CD14-positive monocyte (primary cell): Measurements from ENCODE around the gene FBXW4. TPM values are rescaled to one million over a fixed set of nuclear protein-coding genes. Genes with fewer than 3 reads are reported as not detected.

Source experiments
- DNase-seq, 3 donors: peaks; one replicate each; pipeline ENCODE4 v3.0.0-alpha.2; 2011 to 2022
- H2AFZ ChIP-seq: 2 replicates; pipeline ENCODE4 v1.6.0; 2012; ENCODE audit warnings: mild to moderate bottlenecking, low read depth, low read length, inconsistent platforms; ENCODE audit not compliant: insufficient read depth, poor library complexity, severe bottlenecking
- H3K27ac ChIP-seq, 2 donors: 1 replicate in 1 of 2; 2 replicates in 1 of 2; pipeline ENCODE4 v1.5.1; 2012 to 2013; ENCODE audit warnings: low read length in 2 of 2, control low read depth in 1 of 2, inconsistent platforms in 1 of 2, low read depth in 1 of 2, mild to moderate bottlenecking in 1 of 2
- H3K27me3 ChIP-seq, 2 donors: one replicate each; pipeline versions ENCODE4 v1.6.0 to v1.6.1; 2011 to 2013; ENCODE audit warnings: low read length in 2 of 2; ENCODE audit not compliant: control insufficient read depth in 2 of 2, insufficient read depth in 2 of 2
- H3K36me3 ChIP-seq, 2 donors: replicated peaks in 1 of 2; 1 replicate in 1 of 2; 2 replicates in 1 of 2; pipeline versions ENCODE4 v1.5.1 to v1.6.1; 2012 to 2013; ENCODE audit warnings: low read length in 2 of 2, control low read depth in 1 of 2, inconsistent platforms in 1 of 2, mild to moderate bottlenecking in 1 of 2; ENCODE audit not compliant: insufficient read depth in 2 of 2, control insufficient read depth in 1 of 2
- H3K4me1 ChIP-seq, 2 donors: 1 replicate in 1 of 2; 2 replicates in 1 of 2; pipeline versions ENCODE4 v1.5.1 to v1.6.1; 2012 to 2013; ENCODE audit warnings: low read length in 2 of 2, control low read depth in 1 of 2, inconsistent platforms in 1 of 2, mild to moderate bottlenecking in 1 of 2, moderate library complexity in 1 of 2; ENCODE audit not compliant: insufficient read depth in 2 of 2, control insufficient read depth in 1 of 2
- H3K4me2 ChIP-seq: replicated peaks from 2 replicates; pipeline ENCODE3; 2012; ENCODE audit warnings: low read length, moderate library complexity, mild to moderate bottlenecking; ENCODE audit not compliant: poor library complexity, severe bottlenecking; ENCODE audit errors: extremely low read depth
- H3K4me3 ChIP-seq, 3 experiments: fragments of 200-600 bp in 1 of 3; sonication (generic) in 1 of 3; replicated peaks in 1 of 3; 1 replicate in 2 of 3; 2 replicates in 1 of 3; pipeline ENCODE4 v1.5.1; 2011 to 2013; ENCODE audit warnings: low read length in 3 of 3, mild to moderate bottlenecking in 3 of 3, control low read depth in 2 of 3, low read depth in 2 of 3, inconsistent platforms in 1 of 3, moderate library complexity in 1 of 3
- H3K79me2 ChIP-seq: 2 replicates; pipeline ENCODE4 v1.6.0; 2012; ENCODE audit warnings: mild to moderate bottlenecking, control low read depth, inconsistent platforms, low read length, moderate library complexity; ENCODE audit not compliant: insufficient read depth
- H3K9ac ChIP-seq: 2 replicates; pipeline ENCODE4 v1.6.0; 2017; ENCODE audit warnings: low read length, mild to moderate bottlenecking; ENCODE audit not compliant: insufficient read depth, poor library complexity, severe bottlenecking
- H3K9me3 ChIP-seq, 2 donors: replicated peaks in 1 of 2; 1 replicate in 1 of 2; 2 replicates in 1 of 2; pipeline versions ENCODE4 v1.5.1 to v1.6.1; 2012 to 2013; ENCODE audit warnings: low read length in 2 of 2, control low read depth in 1 of 2; ENCODE audit not compliant: control insufficient read depth in 1 of 2, insufficient read depth in 1 of 2
- H4K20me1 ChIP-seq: 2 replicates; pipeline ENCODE4 v1.6.0; 2012; ENCODE audit warnings: mild to moderate bottlenecking, low read length, control low read depth, moderate library complexity; ENCODE audit not compliant: insufficient read depth
- H3K27ac Mint-ChIP-seq, 7 donors: one replicate each; pipeline ENCODE4 v1.8.0; 2020; ENCODE audit warnings: mild to moderate bottlenecking in 7 of 7, mixed read lengths in 7 of 7, moderate library complexity in 6 of 7, inconsistent platforms in 2 of 7
- H3K27me3 Mint-ChIP-seq, 3 donors: one replicate each; pipeline ENCODE4 v1.8.0; 2021 to 2022; ENCODE audit warnings: low read depth in 3 of 3, mild to moderate bottlenecking in 3 of 3, mixed read lengths in 3 of 3, moderate library complexity in 3 of 3, inconsistent platforms in 1 of 3
- H3K36me3 Mint-ChIP-seq, 2 donors: one replicate each; pipeline ENCODE4 v1.8.0; 2020; ENCODE audit warnings: mixed read lengths in 2 of 2, inconsistent platforms in 1 of 2, mild to moderate bottlenecking in 1 of 2
- H3K4me1 Mint-ChIP-seq: one replicate; pipeline ENCODE4 v1.8.0; 2020; ENCODE audit warnings: mild to moderate bottlenecking, mixed read lengths
- H3K4me3 Mint-ChIP-seq, 2 donors: one replicate each; pipeline ENCODE4 v1.8.0; 2020; ENCODE audit warnings: mild to moderate bottlenecking in 2 of 2, mixed read lengths in 2 of 2, moderate library complexity in 1 of 2
- H3K9me3 Mint-ChIP-seq, 7 donors: one replicate each; pipeline ENCODE4 v1.8.0; 2020 to 2022; ENCODE audit warnings: mixed read lengths in 7 of 7, mild to moderate bottlenecking in 6 of 7, moderate library complexity in 6 of 7, inconsistent platforms in 2 of 7
- CTCF ChIP-seq: fragments of 200-600 bp; IDR thresholded peaks from one replicate; pipeline ENCODE4 v1.8.0; 2022; ENCODE audit warnings: antibody characterized with exemption, mild to moderate bottlenecking
- WGBS: methylation state at CpG from one replicate; pipeline ENCODE4 v1.1.5; 2013; ENCODE audit warnings: missing lambda C conversion rate; ENCODE audit not compliant: insufficient coverage; 5-methylcytosine and 5-hydroxymethylcytosine counted together
- intact Hi-C, 2 donors: fragments of 100-400 bp; cut with micrococcal nuclease; formaldehyde crosslinking; loops; one replicate each; pipeline versions ENCODE4 v1.15.0 to v1.15.1; 2023
- polyA plus RNA-seq, 3 donors: library from polyadenylated mRNA; depleted of rRNA in 1 of 3; unstranded in 2 of 3; stranded (reverse) in 1 of 3; fragments of 300-500 nt in 2 of 3; fragments of >200 nt in 1 of 3; fragmentation: Illumina TruSeq in 2 of 3; gene quantifications; 1 replicate in 2 of 3; 2 replicates in 1 of 3; pipeline ENCODE4 v1.2.3, GENCODE V29; 2012 to 2021

Gene FBXW4
- polyA plus RNA-seq, 3 donors, result 1.1 to 30.8 (median 1.8) TPM

GRCh38 chr10:101656890-101657289, 38.1 kb downstream of the FBXW4 start:
- H3K4me3 Mint-ChIP-seq, result no peak overlapping the region

GRCh38 chr10:101655570-101655969, 39.4 kb downstream of the FBXW4 start:
- TF ChIP-seq CTCF, result no peak
- Mint-ChIP-seq H3K36me3 (peaks cover 52 to 56% of the 10 kb centered on the region in 2 donors), H3K9me3 (no peaks in the 10 kb centered on the region), H3K4me3 (no peak overlapping the region), H3K27ac (no peak overlapping the region), H3K27me3 (peaks cover 0 to 4% (median 0%) of the 10 kb centered on the region in 3 donors), H3K4me1 (no peaks in the 10 kb centered on the region)
- H3K4me2 ChIP-seq, result no peak overlapping the region
- no peak overlapping the region for H3K4me3 ChIP-seq
- no peak overlapping the region for H3K27ac ChIP-seq
- intact Hi-C loops, result no loop called here
- WGBS, result 92% methylated on average over 6 of the region's 6 CpGs
- H2AFZ ChIP-seq, result no peak overlapping the region
- no peak overlapping the region for H3K9ac ChIP-seq
- no peaks in the 10 kb centered on the region for H3K9me3 ChIP-seq
- peaks cover 14% of the 10 kb centered on the region for H4K20me1 ChIP-seq
- no peaks in the 10 kb centered on the region for H3K4me1 ChIP-seq
- no peaks in the 10 kb centered on the region for H3K79me2 ChIP-seq
- H3K27me3 ChIP-seq, result no peaks in the 10 kb centered on the region
- no peak for DNase-seq
- peaks cover 68 to 97% of the 10 kb centered on the region in 2 donors for H3K36me3 ChIP-seq

More at GRCh38 chr10:101656890-101657289, 38.1 kb downstream of the FBXW4 start:
- peaks cover 74 to 97% of the 10 kb centered on the region in 2 donors for H3K36me3 ChIP-seq
- H3K79me2 ChIP-seq, result no peaks in the 10 kb centered on the region
- no peak overlapping the region for H3K4me3 ChIP-seq
- H3K4me1 Mint-ChIP-seq, result no peaks in the 10 kb centered on the region
- no peak for TF ChIP-seq CTCF
- no peaks in the 10 kb centered on the region for H3K4me1 ChIP-seq
- H3K9me3 Mint-ChIP-seq, result no peaks in the 10 kb centered on the region
- peaks cover 57 to 65% of the 10 kb centered on the region in 2 donors for H3K36me3 Mint-ChIP-seq
- no peak overlapping the region for H3K27ac ChIP-seq
- H3K27me3 Mint-ChIP-seq, result peaks cover 0 to 4% (median 0%) of the 10 kb centered on the region in 3 donors
- intact Hi-C loops, result no loop called here
- H3K9ac ChIP-seq, result no peak overlapping the region
- H3K9me3 ChIP-seq, result no peaks in the 10 kb centered on the region
- no peak overlapping the region for H2AFZ ChIP-seq
- peaks cover 15% of the 10 kb centered on the region for H4K20me1 ChIP-seq
- peak overlapping the region in 1 of 7 donors; percentile 42 for H3K27ac Mint-ChIP-seq
- 100% methylated on average over 2 of the region's 2 CpGs for WGBS
- DNase-seq, result no peak
- H3K4me2 ChIP-seq, result no peak overlapping the region
- H3K27me3 ChIP-seq, result no peaks in the 10 kb centered on the region
